GM18502 (cell line): Measurements from ENCODE around the gene TMBIM1.
A peak's percentile ranks its signal among the peaks of the same experiment; 100 is the strongest.

Source experiments
- ATAC-seq: cut with Tn5 transposase; IDR thresholded peaks from one replicate; pipeline ENCODE4 v1.9.1; 2021; ENCODE audit warnings: mild to moderate bottlenecking; ENCODE audit not compliant: unreplicated experiment, poor library complexity

The TMBIM1 gene

DNA sequence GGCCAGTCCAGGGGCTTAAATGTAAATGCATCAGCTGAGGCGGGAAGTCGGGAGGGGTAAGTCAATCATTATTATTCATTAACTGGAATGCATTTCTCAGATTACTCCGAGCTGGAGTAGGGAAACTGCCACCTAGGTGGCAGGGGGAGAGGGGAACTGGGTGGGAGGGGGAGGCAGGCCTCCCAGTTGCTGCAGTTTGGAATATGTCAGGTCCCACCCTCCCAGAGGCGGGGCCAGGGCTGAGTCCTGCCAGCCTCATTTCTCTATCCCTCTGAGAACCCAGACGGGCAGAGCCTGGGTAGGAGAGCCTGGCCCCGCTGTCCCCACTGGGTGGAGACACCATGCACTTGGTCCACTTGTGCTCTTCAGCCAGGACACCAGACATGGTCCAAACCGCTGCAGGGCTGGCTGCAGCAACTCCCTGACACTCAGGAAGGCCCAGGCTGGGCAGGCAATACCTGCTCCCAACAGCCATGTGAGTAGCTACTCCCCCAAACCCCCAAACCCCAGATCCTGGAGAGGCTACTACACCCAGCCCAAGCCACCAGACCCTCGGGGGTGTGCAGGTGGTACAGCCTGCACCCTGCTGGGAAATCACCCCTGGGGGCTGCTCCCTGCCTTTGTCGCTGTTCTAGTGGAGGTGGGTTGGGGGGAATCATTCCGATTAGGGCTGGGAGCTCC lies 31.4 kb downstream of the TMBIM1 start, which contains the start of gene GPBAR1:
Gene GPBAR1 (plus strand): TSS at position 274 of the 681 bp plus-strand sequence. CDS start 1,710 bp downstream, outside the sequence.
- ATAC-seq: no peak

DNA sequence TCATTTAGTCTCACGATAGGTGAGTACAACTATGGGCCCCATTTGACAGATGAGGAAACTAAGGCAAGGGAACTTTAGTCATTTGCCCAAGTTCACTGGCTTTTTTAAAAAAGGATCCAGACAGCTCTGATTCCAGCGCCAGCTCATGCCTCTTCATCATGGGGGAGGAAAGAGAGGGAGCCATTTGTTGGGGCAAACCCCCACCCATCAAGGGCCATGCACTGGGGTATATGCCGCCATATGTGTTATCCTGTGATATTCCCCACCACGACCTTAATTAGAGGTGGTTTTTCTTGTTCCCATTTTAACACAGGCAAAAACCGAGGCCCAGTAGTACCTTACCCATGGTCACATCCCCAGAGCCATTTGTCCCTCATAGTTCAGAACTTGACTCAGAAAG lies 32.1 kb downstream of the TMBIM1 start:
- no peak for ATAC-seq

DNA sequence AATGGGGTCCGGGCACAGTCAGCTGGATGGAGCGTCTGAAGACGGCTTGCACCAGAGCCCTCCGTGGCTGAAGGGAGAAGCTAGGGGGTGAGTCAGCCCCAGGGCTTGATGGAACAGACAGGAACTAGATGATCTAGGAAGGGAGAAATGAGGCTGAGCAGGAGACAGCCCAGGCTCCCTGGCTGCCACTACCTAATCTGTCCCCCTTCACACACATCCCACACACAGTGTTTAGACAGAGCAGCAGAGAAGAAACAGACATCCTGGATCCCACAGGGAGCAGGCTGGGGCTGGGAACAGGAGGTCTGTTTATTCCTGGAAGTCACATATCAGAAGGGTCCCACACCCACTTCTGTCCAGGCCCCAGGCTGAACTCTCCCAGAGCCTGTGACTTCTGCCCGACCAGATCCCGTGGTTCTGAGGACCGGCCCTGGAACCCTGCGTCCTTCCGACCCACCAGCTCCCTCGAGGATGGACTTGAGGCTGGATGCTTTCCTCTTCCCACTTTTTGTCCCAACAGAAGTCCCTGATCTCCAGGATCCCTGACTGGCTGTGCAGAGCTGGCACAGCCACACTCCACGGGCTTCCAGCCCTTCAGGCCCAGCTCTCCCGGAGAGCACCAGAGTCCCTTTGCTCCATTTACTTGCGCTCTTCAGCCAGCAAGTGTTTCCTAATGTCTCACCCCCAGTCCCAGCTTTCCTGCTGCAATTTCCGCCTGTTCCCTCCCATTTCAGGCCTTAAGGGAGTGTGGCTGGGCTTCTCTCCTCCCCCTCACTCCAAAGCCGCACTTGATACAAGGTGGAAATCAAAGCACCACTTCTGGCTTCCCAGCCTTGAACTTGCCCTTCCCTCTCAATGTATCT lies 33.0 kb downstream of the TMBIM1 start:
- ATAC-seq: no peak

DNA sequence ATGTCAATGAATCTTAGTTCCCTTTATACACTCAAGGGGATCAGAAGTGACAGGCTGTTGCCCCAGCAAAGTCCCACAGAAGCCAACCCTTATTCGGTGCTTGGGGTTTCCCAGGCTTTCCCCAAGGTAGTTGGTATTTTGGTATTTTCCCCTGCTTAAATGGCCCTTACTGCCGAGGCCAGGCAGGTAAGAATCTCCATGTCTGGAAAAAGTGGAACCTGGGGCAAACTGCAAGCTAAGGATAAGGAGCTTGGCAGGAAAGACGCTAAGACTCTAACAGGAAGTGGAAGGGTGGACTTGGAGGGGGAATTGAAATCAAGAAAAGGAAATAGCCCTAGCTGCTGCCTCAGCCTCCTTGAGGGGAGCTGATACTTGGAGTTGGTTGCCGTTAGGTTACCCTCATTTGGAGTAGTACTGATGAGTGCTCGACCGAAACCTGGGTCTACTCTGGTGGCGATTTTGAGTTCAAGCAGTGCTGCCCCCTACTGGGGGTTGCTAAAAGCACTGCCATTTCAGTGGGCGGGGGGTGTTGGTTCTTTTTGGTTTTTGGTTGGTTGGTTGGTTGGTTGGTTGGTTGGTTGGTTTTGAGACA lies 34.8 kb downstream of the TMBIM1 start:
- ATAC-seq: peak; percentile 68

DNA sequence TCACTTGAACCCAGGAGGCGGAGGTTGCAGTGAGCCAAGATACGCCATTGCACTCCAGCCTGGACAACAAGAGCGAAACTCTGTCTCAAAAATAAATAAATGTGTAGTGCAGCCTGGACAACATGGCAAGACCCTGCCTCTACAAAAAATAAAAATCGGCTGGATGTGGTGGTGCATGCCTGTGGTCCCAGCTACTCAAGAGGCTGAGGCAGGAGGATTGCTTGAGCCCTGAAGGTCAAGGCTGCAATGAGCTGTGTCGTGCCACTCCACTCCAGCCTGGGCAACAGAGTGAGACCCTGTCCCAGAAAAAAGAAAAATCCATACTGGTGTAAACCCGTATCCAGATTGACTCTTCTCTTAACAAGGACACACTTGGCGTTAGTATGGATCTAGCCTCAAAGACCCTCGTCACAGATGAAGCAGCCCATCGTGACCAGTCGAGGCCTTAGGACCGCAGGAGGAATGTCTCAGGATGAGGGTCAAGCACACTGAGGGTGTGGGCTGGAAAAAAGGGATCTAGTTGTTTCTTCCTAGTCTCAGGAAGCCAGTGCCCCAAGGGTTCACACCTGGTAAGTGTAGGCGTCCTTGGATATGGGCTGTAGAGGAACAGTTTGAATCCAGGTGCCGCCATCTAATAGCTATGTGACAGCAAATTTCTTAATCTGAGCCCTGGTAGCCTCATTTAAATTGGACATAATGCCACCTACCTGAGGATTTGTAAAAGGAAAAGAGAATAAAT lies 35.5 kb downstream of the TMBIM1 start:
- ATAC-seq: no peak

DNA sequence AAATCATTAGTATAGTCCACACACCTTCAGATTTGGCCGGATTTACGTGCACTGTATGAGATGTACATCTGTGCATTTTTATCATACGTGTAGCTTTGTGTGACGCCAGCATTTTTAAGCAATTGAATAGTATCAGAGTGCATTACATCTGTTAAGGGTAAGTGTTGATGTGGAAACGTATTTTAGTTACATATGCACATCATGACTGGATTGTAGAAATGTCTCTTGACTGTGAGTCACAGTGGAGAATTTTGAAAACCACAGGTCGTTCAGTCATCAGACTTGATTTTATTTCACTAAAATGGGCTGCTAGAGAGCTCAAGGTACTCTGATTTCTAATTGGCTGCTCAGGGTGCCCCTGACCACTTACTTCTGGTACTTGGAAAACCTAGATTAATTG lies 36.9 kb downstream of the TMBIM1 start:
- ATAC-seq: no peak

DNA sequence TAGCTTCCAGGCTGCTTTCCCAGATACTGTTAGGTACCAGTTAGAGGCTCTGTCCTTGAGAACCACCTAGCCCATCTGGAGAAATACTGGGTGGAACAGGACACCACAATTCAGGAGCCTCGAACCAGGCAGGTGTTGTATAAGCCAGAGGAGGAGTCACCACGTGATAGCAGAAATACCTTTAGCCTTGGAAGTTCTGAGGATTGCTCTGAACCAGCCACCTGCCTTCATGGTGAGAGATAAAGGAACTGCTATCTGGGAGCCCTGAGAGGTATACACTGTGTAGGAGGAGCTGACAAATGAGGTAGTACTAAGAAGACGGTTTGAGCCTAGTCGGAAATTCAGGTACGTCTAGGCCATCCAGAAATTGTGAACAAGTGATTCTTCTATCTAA lies 39.1 kb downstream of the TMBIM1 start:
- no peak for ATAC-seq

DNA sequence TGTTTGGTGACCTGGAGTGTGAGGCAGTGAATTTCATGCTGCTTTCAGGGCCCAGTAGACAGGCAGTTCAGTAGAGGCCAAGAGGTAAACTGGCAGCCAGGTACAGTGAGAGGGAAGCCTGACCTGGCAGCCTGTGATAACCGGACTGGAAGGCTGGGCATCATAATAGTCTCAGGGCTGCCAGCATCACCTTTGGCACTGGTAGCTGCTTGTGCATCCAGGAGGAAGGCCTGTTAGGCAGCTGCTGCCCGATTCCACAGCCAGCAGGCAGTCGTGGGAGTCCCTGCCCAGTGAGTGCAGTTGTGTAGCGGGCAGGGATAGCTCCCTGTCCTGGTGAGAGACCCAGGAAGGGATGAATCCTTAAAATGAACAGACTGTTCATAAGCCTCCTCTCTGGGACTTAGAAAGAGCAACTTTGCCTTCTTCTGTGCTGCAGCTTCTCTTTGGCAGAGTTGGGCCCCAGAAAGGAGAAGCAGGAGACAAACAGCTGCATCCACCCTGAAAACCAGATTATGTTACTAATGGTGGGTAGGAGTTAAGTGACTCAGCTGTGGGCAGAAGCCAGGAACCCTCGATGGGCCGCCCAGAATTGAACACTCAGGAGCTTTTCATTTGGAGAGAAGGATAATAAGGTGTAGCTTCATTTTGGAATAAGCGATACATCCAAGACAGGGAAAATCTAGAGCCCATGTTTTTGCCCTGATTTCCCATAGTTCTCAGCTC lies 39.6 kb downstream of the TMBIM1 start:
- no peak for ATAC-seq

DNA sequence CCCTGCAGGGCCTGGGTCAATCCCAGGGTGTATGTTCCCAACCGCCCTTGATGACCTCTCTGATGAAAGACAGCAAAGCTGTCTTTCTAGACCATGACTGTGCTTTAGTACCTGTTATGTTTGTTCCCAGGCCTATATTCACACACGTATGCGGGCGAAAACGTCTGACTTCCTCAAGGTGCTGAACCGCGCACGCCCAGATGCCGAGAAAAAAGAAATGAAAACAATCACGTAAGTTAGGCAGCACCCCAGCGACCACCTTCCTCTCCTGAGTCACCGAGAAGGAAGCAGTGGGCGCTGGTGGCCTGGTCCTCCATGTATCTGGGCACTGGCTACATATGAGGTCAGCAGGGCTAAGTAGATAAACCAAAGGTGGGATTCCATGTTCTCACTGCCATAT lies 42.6 kb downstream of the TMBIM1 start:
- ATAC-seq: no peak

DNA sequence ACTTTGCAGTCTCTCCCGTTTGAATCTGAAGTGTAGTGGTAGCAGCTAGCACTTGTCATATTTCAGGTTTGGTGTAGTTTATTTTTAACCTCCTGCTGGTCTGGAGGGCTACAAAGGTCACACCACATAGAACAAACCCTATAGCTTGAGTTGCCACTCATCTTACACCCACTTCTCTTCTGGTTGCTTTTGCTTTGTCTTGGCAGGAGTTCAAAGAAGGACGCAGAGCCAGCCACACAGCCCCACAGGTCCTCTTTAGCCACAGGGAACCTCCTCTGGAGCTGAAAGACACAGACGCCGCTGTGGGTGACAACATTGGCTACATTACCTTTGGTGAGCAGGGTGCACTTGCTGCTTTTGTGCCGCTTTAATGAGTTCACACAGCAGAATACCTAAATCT lies 47.1 kb downstream of the TMBIM1 start:
- ATAC-seq: no peak

DNA sequence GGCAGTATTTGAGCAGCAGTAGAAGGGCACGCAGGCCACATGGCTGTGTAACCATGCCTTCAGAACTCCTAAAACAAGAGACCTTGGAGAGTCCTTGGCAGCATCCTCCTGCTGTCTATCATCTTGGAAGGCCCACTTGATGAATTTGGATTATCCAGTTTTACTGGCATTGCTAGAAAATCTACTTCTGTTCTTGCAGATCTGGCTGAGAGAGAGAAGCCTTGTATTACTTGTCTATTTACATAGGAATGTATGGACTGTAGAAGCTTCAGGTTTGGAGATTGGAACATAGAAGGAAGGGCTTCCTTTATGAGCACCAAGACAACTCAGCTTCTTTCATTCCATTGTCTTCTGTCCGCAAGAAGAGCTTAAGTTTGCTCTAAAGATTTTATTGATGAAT lies 47.6 kb downstream of the TMBIM1 start:
- ATAC-seq: no peak

- no peak for ATAC-seq
These were observed 48.1 kb downstream of the TMBIM1 start for GRCh38 chr2:218244204-218244603.

GRCh38 chr2:218238887-218239286 lies 53.4 kb downstream of the TMBIM1 start:
- no peak for ATAC-seq

DNA sequence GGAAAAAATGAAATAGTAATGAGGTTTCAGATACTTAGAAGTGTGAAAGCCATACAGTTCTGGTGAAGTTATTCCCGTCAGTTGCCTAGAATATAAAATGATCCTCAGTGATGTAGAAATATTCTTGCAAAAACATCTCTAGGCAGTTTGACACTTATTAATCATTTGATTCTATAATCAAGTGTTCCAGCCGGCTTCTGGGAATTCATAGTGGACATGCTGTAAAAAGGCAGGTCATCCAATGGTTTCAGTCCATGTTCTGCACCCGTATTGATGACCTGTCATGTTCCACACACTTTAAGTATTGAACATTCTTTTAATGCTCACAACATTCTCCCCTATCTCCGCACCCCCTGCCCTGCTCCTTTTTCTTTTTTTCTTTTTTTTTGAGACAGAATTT lies 55.5 kb downstream of the TMBIM1 start:
- ATAC-seq: no peak

DNA sequence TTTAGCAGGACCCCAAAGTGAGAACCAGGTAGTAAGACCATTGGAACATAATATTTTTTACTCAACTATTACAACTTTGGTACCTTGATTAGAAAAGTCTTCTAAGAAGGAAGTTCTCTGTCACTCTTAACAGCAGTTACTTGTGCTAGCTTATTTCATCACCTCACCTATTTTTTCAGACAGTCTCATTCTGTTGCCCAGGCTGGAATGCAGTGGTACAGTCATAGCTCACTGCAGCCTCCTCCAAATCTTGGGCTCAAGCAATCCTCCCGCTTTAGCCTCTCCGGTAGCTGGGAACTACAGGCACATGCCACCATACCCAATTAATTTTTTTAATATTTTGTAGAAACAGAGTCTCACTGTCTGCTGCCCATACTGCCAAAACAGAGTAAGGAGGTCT lies 57.3 kb downstream of the TMBIM1 start:
- ATAC-seq: no peak

DNA sequence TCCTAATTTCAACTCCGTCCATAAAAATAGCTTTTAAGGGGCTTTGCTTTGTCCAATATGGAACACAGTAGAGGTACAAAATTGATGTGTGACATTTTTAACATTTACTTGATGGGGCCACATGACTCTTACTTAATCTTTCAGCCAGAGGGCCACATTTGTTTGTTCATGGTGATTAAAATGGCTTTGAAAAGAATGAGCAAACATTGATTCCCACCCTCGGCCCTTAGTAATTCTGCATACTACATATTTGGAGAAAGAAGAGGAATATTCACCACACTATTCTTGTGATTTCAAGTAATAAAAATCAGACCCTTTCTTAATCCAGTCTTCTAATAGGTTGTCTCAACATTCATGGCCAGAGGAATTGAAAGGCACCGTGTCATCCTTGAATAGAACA lies 57.8 kb downstream of the TMBIM1 start:
- ATAC-seq: no peak

DNA sequence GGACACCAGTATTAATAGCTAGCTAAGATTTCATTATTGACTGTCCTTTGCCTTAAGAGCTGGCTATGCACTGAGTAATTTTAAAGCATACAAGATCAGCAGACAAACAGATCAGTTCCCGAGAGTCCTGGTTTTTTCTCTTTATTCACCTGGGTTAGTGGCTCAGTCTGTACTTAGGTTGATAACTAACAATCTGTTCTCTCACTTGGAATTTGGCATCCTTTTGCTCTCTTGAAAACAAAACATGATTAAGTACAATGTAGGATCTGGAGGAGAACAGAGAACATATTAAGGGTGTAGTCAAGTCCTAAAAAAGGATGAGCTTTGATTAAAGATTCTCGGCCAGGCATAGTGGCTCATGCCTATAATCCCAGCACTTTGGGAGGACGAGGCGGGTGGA lies 58.8 kb downstream of the TMBIM1 start:
- ATAC-seq: no peak

DNA sequence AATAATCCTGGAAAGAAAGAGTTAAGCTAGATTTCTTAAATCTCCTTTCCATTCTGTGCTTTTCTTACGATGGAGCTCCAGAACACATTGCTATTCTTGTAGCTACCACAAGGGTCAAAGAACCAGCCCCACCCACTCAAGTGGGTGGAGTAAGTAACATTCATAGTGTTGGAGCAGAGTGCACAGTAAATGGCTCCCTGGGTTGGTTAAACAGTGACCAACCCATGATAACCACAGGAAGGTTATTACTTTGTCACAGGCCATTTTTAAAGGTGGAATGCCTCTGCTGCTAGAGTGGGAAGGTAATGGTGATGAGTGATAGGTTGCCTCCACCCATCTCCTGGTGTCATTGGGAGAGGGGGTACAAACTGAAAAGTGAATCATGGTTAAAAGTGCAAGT lies 61.4 kb downstream of the TMBIM1 start:
- no peak for ATAC-seq

GRCh38 chr2:218229851-218230250 lies 62.5 kb downstream of the TMBIM1 start:
- no peak for ATAC-seq

DNA sequence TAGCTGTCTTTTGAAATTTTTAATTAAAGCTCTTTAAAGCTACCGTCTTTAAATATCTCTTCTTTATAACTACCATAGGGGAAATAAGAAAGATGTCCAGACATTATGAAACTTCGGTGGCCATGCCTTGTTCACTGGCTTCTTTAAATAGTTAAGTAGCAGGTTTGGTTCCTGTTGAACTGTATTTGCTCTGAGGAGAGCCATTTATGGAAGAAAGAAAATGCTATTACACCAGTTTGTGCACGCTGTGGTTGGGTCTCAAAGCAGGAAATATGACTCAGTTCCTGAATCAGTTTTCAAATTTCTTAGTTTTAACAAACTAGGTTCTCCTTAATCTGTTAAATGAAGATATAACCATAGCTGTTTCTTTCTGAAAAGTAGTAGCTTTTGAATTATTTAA lies 63.1 kb downstream of the TMBIM1 start:
- ATAC-seq: peak; percentile 93
